GF-D8 (cell line): Measurements from ENCODE around the gene MAGEA12.
"Not testable (repeated sequence)": the region's sequence is repeated elsewhere in the genome, so short reads cannot be mapped to it uniquely, and the experiment has no call there.

Experiments
- DNase-seq: peaks from one replicate; lab custom pipeline; 2025; lab: John Stamatoyannopoulos, UW

Gene MAGEA12, protein sequence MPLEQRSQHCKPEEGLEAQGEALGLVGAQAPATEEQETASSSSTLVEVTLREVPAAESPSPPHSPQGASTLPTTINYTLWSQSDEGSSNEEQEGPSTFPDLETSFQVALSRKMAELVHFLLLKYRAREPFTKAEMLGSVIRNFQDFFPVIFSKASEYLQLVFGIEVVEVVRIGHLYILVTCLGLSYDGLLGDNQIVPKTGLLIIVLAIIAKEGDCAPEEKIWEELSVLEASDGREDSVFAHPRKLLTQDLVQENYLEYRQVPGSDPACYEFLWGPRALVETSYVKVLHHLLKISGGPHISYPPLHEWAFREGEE

DNA sequence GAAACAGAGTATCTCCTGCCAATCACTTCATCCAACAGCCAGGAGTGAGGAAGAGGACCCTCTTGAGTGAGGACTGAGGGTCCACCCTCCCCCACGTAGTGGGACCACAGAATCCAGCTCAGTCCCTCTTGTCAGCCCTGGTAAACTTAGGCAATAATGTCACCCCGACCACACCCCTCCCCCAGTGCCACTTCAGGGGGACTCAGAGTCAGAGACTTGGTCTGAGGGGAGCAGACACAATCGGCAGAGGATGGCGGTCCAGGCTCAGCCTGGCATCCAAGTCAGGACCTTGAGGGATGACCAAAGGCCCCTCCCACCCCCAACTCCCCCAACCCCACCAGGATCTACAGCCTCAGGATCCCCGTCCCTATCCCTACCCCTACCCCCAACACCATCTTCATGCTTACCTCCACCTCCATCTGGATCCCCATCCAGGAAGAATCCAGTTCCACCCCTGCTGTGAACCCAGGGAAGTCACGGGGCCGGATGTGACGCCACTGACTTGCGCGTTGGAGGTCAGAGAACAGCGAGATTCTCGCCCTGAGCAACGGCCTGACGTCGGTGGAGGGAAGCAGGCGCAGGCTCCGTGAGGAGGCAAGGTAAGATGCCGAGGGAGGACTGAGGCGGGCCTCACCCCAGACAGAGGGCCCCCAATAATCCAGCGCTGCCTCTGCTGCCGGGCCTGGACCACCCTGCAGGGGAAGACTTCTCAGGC, at the start of gene MAGEA12, which contains the start of gene CSAG1:
Gene MAGEA12, plus strand, starts transcription at position 497 of the 715 bp plus-strand sequence. CDS start 2,405 bp downstream, outside the sequence.
Gene CSAG1, minus strand, starts transcription at position 461 of the 715 bp plus-strand sequence. CDS start 1,261 bp downstream, outside the sequence.
- no peak for DNase-seq

DNA sequence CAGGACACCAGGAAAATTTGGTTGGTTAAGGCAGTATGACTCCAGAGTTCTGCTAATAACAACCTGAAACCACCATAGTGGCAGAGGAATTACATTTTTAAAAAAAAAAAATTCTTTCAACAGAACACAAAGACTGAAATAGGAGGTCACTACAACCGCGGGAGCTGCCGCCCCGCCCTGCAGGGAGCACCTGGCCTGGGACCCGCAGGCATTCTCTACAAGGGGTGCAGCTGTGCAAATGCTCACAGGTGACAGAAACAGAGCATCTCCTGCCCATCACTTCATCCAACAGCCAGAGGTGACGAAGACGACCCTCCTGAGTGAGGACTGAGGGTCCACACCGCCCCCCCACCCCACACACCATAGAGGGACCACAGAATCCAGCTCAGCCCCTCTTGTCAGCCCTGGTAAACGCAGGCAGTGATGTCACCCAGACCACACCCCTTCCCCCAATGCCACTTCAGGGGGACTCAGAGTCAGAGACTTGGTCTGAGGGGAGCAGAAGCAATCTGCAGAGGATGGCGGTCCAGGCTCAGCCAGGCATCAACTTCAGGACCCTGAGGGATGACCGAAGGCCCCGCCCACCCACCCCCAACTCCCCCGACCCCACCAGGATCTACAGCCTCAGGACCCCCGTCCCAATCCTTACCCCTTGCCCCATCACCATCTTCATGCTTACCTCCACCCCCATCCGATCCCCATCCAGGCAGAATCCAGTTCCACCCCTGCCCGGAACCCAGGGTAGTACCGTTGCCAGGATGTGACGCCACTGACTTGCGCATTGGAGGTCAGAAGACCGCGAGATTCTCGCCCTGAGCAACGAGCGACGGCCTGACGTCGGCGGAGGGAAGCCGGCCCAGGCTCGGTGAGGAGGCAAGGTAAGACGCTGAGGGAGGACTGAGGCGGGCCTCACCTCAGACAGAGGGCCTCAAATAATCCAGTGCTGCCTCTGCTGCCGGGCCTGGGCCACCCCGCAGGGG, 35.3 kb upstream of the MAGEA12 start, which contains the start of gene MAGEA3:
Gene MAGEA3, plus strand, starts transcription at position 843 of the 980 bp plus-strand sequence. CDS start 2,039 bp downstream, outside the sequence.
- not testable (repeated sequence) for DNase-seq

DNA sequence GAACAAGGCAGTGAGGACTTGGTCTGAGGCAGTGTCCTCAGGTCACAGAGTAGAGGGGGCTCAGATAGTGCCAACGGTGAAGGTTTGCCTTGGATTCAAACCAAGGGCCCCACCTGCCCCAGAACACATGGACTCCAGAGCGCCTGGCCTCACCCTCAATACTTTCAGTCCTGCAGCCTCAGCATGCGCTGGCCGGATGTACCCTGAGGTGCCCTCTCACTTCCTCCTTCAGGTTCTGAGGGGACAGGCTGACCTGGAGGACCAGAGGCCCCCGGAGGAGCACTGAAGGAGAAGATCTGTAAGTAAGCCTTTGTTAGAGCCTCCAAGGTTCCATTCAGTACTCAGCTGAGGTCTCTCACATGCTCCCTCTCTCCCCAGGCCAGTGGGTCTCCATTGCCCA, 33.2 kb upstream of the MAGEA12 start:
- DNase-seq = not testable (repeated sequence)

DNA sequence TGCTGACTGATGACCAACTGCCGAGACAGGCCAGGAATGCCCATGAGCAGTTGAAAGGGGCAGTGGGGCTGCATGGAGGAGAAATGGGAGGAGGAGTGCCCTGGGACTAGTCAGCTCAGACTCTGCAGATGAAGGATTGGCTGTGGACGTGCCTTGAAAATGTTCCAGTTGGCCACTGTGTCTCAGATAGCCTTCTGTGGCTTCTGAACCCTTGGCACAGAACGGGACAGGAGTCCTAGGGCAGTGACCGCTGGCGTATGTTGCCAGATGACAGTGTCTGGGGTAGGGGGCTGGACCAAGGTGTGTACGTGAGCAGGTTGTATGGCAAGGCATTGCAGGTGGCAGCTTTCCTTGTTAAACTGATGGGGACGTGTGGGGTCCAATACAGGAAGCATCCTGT, 27.1 kb upstream of the MAGEA12 start:
- DNase-seq = not testable (repeated sequence)

DNA sequence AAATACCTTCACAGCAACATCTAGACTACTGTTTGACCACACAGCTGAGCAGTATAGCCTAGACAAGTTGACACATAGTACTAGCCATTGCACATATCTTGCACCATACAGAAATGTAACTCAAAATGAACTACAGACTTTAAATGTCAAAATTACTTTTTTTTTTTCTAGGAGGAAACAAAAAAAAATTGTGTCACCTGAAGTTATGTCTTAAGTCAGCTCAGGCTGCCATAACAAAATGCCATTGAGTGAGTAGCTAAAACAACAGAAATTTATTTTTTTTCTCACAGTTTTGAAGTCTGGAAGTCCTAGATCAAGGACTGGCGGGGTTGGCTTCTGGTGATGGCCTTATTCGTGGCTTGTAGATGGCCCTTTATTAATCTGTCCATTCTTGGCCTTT, 24.4 kb upstream of the MAGEA12 start, which contains the start of gene CSAG2:
Gene CSAG2, minus strand, starts transcription at position 101 of the 400 bp plus-strand sequence. CDS start 161 bp downstream, outside the sequence.
- DNase-seq = not testable (repeated sequence)

DNA sequence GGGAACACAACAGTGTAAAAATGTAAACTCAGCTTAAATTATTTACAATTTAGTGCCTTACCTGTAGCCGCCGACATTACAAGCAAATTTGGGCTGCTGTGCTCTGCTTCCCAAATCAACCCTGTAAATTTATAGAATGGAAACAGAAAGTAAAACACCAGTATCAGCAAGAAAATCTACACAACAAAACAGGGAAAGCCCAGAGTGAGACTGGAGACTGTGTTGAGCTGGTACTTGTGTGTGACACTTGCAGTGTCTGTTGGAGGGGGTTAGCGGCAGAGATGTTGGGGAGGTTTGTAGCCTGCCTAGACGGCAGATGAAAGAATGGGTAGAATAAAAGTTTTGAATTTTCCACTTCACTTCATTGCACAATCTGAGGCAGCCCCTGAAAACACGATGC, 20.4 kb upstream of the MAGEA12 start:
- DNase-seq = not testable (repeated sequence)

DNA sequence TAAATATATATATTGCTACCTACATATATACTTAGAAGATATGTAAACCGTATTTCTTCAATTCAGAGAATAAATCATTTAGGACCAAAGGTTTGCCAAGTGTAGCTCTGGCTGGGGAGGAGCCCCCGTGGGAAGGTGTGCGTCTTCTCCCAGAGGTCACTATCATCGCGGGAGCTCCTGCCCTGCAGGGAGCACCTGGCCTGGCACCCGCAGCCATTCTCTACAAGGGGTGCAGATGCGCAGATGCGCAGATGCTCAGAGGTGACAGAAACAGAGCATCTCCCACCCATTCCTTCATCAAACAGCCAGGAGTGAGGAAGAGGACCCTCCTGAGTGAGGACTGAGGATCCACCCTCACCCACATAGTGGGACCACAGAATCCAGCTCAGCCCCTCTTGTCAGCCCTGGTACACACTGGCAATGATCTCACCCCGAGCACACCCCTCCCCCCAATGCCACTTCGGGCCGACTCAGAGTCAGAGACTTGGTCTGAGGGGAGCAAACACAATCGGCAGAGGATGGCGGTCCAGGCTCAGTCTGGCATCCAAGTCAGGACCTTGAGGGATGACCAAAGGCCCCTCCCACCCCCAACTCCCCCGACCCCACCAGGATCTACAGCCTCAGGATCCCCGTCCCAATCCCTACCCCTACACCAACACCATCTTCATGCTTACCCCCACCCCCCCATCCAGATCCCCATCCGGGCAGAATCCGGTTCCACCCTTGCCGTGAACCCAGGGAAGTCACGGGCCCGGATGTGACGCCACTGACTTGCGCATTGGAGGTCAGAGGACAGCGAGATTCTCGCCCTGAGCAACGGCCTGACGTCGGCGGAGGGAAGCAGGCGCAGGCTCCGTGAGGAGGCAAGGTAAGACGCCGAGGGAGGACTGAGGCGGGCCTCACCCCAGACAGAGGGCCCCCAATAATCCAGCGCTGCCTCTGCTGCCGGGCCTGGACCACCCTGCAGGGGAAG, 19.5 kb upstream of the MAGEA12 start, which contains the start of gene MAGEA2B:
Gene MAGEA2B, plus strand, starts transcription at position 814 of the 973 bp plus-strand sequence. CDS start 2,479 bp downstream, outside the sequence.
- not testable (repeated sequence) for DNase-seq

DNA sequence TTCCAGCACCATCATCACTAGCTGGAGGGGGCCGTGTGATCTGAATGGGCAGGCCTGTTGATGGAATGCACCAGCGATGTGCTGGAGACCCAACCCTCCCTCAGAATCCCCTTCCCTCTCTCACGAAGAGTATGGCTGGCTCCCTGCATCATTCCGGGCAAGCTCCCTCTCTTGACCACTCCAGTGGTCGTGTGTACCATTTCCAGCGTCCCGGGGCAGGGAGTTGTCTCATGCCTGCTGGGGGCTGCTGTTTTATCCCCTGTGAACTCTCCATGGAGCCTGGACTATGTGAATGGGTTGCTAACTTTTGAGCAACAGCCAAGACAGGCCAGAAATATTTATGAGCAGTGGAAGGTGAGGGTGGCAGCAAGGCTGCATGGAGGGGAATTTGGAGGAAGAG, 8.1 kb upstream of the MAGEA12 start:
- DNase-seq = no peak

DNA sequence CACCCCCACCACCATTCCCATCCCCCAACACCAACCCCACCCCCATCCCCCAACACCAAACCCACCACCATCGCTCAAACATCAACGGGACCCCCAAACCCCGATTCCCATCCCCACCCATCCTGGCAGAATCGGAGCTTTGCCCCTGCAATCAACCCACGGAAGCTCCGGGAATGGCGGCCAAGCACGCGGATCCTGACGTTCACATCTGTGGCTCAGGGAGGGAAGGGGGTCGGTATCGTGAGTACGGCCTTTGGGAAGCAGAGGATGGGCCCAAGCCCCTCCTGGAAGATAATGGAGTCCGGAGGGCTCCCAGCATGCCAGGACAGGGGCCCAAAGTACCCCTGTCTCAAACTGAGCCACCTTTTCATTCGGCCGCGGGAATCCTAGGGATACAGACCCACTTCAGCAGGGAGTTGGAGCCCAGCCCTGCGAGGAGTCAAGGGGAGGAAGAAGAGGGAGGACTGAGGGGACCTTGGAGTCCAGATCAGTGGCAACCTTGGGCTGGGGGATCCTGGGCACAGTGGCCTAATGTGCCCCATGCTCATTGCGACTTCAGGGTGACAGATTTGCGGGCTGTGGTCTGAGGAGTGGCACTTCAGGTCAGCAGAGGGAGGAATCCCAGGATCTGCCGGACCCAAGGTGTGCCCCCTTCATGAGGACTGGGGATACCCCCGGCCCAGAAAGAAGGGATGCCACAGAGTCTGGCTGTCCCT, 744 bp downstream of the MAGEA12 start:
- not testable (repeated sequence) for DNase-seq

DNA sequence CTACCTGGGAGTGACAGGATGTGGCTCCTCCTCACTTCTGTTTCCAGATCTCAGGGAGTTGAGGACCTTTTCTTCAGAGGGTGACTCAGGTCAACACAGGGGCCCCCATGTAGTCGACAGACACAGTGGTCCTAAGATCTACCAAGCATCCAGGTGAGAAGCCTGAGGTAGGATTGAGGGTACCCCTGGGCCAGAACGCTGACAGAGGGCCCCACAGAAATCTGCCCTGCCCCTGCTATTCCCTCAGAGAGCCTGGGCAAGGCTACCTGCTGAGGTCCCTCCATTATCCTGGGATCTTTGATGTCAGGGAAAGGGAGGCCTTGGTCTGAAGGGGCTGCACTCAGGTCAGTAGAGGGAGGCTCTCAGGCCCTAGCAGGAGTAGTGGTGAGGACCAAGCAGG, 1.5 kb downstream of the MAGEA12 start:
- DNase-seq = no peak

DNA sequence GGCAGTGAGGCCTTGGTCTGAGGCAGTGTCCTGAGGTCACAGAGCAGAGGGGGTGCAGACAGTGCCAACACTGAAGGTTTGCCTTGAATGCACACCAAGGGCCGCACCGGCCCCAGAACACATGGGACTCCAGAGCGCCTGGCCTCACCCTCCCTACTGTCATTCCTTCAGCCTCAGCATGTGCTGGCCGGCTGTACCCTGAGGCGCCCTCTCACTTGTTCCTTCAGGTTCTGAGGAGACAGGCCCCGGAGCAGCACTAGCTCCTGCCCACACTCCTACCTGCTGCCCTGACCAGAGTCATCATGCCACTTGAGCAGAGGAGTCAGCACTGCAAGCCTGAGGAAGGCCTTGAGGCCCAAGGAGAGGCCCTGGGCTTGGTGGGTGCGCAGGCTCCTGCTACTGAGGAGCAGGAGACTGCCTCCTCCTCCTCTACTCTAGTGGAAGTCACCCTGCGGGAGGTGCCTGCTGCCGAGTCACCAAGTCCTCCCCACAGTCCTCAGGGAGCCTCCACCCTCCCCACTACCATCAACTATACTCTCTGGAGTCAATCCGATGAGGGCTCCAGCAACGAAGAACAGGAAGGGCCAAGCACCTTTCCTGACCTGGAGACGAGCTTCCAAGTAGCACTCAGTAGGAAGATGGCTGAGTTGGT, 2.4 kb downstream of the MAGEA12 start:
- no peak for DNase-seq

DNA sequence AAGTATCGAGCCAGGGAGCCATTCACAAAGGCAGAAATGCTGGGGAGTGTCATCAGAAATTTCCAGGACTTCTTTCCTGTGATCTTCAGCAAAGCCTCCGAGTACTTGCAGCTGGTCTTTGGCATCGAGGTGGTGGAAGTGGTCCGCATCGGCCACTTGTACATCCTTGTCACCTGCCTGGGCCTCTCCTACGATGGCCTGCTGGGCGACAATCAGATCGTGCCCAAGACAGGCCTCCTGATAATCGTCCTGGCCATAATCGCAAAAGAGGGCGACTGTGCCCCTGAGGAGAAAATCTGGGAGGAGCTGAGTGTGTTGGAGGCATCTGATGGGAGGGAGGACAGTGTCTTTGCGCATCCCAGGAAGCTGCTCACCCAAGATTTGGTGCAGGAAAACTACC, 3.0 kb downstream of the MAGEA12 start:
- not testable (repeated sequence) for DNase-seq

DNA sequence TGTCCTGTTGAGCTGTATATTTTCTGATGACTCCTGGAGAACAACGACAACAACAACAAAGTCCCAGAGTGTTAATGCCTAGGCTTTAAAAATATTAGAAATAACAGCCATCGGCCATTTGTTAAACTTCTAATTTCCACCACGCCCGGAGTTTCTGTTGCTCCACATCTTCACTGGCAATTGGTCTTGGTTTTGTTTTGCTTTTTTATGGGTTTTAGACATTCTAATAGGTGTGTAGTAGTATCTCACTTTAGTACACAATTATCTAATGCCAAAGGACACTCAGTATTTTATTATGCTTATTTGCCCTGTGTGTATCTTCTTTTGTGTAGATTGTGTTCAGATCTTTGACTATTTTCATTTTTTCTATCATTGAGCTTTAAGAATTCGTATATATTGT, 5.0 kb downstream of the MAGEA12 start:
- no peak for DNase-seq

DNA sequence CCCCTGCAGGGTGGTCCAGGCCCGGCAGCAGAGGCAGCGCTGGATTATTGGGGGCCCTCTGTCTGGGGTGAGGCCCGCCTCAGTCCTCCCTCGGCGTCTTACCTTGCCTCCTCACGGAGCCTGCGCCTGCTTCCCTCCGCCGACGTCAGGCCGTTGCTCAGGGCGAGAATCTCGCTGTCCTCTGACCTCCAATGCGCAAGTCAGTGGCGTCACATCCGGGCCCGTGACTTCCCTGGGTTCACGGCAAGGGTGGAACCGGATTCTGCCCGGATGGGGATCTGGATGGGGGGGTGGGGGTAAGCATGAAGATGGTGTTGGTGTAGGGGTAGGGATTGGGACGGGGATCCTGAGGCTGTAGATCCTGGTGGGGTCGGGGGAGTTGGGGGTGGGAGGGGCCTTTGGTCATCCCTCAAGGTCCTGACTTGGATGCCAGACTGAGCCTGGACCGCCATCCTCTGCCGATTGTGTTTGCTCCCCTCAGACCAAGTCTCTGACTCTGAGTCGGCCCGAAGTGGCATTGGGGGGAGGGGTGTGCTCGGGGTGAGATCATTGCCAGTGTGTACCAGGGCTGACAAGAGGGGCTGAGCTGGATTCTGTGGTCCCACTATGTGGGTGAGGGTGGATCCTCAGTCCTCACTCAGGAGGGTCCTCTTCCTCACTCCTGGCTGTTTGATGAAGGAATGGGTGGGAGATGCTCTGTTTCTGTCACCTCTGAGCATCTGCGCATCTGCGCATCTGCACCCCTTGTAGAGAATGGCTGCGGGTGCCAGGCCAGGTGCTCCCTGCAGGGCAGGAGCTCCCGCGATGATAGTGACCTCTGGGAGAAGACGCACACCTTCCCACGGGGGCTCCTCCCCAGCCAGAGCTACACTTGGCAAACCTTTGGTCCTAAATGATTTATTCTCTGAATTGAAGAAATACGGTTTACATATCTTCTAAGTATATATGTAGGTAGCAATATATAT, 20.4 kb downstream of the MAGEA12 start, which contains the start of gene MAGEA2:
Gene MAGEA2, minus strand, starts transcription at position 157 of the 965 bp plus-strand sequence. CDS start 2,479 bp downstream, outside the sequence.
- DNase-seq = not testable (repeated sequence)

DNA sequence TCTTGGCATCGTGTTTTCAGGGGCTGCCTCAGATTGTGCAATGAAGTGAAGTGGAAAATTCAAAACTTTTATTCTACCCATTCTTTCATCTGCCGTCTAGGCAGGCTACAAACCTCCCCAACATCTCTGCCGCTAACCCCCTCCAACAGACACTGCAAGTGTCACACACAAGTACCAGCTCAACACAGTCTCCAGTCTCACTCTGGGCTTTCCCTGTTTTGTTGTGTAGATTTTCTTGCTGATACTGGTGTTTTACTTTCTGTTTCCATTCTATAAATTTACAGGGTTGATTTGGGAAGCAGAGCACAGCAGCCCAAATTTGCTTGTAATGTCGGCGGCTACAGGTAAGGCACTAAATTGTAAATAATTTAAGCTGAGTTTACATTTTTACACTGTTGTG, 21.3 kb downstream of the MAGEA12 start:
- not testable (repeated sequence) for DNase-seq

DNA sequence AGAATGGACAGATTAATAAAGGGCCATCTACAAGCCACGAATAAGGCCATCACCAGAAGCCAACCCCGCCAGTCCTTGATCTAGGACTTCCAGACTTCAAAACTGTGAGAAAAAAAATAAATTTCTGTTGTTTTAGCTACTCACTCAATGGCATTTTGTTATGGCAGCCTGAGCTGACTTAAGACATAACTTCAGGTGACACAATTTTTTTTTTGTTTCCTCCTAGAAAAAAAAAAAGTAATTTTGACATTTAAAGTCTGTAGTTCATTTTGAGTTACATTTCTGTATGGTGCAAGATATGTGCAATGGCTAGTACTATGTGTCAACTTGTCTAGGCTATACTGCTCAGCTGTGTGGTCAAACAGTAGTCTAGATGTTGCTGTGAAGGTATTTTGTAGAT, 25.4 kb downstream of the MAGEA12 start, which contains the start of gene CSAG3:
Gene CSAG3, plus strand, starts transcription at position 301 of the 400 bp plus-strand sequence.
- DNase-seq = not testable (repeated sequence)

DNA sequence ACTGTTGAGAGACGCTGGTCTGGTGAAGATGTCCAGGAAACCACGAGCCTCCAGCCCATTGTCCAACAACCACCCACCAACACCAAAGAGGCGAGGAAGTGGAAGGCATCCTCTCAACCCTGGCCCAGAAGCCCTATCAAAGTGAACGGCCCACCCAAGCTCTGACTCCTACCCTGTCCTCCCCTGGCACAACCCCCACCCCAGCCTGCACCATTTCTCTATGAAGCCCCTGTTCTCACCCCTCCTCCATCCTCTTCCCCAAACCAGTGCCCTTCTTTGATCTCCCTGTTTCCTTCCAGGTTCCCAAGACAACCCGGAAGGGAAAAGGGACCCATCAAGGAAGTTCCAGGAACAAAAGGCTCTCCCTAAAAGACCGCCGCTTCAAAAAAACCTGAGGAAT, 26.0 kb downstream of the MAGEA12 start:
- not testable (repeated sequence) for DNase-seq
